GM12878 (cell line): ENCODE measurements around the gene TRAF3IP1. TPM values are rescaled to one million over a fixed set of nuclear protein-coding genes. Genes with fewer than 3 reads are reported as not detected.

ENCODE experiments used
- ATAC-seq: fragments of 200-7000 bp; cut with Tn5 transposase; 3 replicates; pipeline ENCODE4 v1.9.1; 2020; ENCODE audit warnings: mild to moderate bottlenecking, moderate library complexity
- BruUV-seq: library from RNA; stranded (reverse); fragments of 400-500 nt; replicated peaks from 2 replicates; lab custom pipeline; 2021; lab: Mats Ljungman, UMichigan
- CTCF ChIA-PET: fragments of 300-600 bp; sonication (Branson Sonifier 250); formaldehyde crosslinking; extraction: SDS; loops from one replicate; lab custom pipeline; 2021; ENCODE audit warnings: inconsistent platforms; lab: Yijun Ruan, JAX
- POLR2A ChIA-PET: fragments of 350-600 bp; formaldehyde crosslinking; extraction: SDS; loops from one replicate; lab custom pipeline; 2021; ENCODE audit warnings: inconsistent platforms; lab: Charles Lee
- RAD21 ChIA-PET: fragments of 300-600 bp; sonication (Branson Sonifier 250); formaldehyde crosslinking; loops from one replicate; lab custom pipeline; 2023; ENCODE audit warnings: antibody characterized with exemption; ENCODE audit not compliant: unreplicated experiment; lab: Charles Lee
- SMC1A ChIA-PET: fragments of 300-600 bp; sonication (Branson Sonifier 250); formaldehyde crosslinking; loops from one replicate; lab custom pipeline; 2023; ENCODE audit not compliant: unreplicated experiment, uncharacterized antibody; lab: Charles Lee
- DNase-seq: peaks from one replicate; pipeline ENCODE4 v3.0.0-alpha.2; 2011; ENCODE audit warnings: low read depth, low spot score
- FAIRE-seq: peaks from 3 replicates; lab custom pipeline; 2011; peaks lifted over from hg19 to GRCh38; lab: Jason Lieb, UNC
- H2AFZ ChIP-seq: 2 replicates; pipeline ENCODE4 v1.6.0; 2011; ENCODE audit warnings: low read depth, low read length, control low read depth; ENCODE audit not compliant: control insufficient read depth
- H3K27ac ChIP-seq: 2 replicates; pipeline ENCODE4 v1.5.1; 2011; ENCODE audit warnings: control low read depth; ENCODE audit not compliant: control insufficient read depth, insufficient read depth
- H3K27me3 ChIP-seq, 2 experiments: replicated peaks in 1 of 2; 2 replicates each; pipeline versions ENCODE4 v1.6.0 to v1.6.1; 2011; ENCODE audit warnings: low read length in 1 of 2; ENCODE audit not compliant: control insufficient read depth in 2 of 2, insufficient read depth in 2 of 2
- H3K36me3 ChIP-seq, 2 experiments: 2 replicates each; pipeline ENCODE4 v1.5.1; 2011; ENCODE audit warnings: low read length in 1 of 2; ENCODE audit not compliant: control insufficient read depth in 2 of 2, insufficient read depth in 2 of 2
- H3K4me1 ChIP-seq: 2 replicates; pipeline ENCODE4 v1.6.1; 2011; ENCODE audit warnings: mild to moderate bottlenecking, low read length, moderate library complexity, mixed read lengths; ENCODE audit not compliant: control insufficient read depth, insufficient read depth
- H3K4me2 ChIP-seq: 2 replicates; pipeline ENCODE4 v1.6.0; 2011; ENCODE audit warnings: control low read depth; ENCODE audit not compliant: control insufficient read depth, insufficient read depth
- H3K4me3 ChIP-seq: fragments of 200-600 bp; sonication (generic); 2 replicates; pipeline ENCODE4 v1.5.1; 2016
- H3K79me2 ChIP-seq: 2 replicates; pipeline ENCODE4 v1.6.0; 2011; ENCODE audit warnings: low read length; ENCODE audit not compliant: control insufficient read depth, insufficient read depth
- H3K9ac ChIP-seq: 2 replicates; pipeline ENCODE4 v1.8.0; 2011; ENCODE audit warnings: low read length, control low read depth, mixed read lengths; ENCODE audit not compliant: control insufficient read depth, insufficient read depth
- H3K9me3 ChIP-seq: replicated peaks from 3 replicates; pipeline ENCODE4 v1.5.1; 2011; ENCODE audit warnings: mild to moderate bottlenecking, low read length; ENCODE audit not compliant: control insufficient read depth, insufficient read depth
- H4K20me1 ChIP-seq: 2 replicates; pipeline ENCODE4 v1.6.0; 2011; ENCODE audit not compliant: control insufficient read depth, insufficient read depth
- E4F1 ChIP-seq: fragments of 450-650 bp; IDR thresholded peaks from 2 replicates; pipeline ENCODE4 v1.6.1; 2018; ENCODE audit warnings: borderline replicate concordance, mild to moderate bottlenecking; ENCODE audit not compliant: partially characterized antibody
- ELK1 ChIP-seq: IDR thresholded peaks from 2 replicates; pipeline ENCODE4 v1.6.1; 2012; ENCODE audit warnings: low read depth, low read length, improper control_type of control experiment
- FOS ChIP-seq: IDR thresholded peaks from 3 replicates; pipeline ENCODE4 v1.6.1; 2011; ENCODE audit warnings: borderline replicate concordance; ENCODE audit not compliant: insufficient read length; ENCODE audit errors: extremely low read depth
- HCFC1 ChIP-seq: fragments of 150-350 bp; IDR thresholded peaks from 2 replicates; pipeline ENCODE4 v1.6.1; 2014; ENCODE audit warnings: low read length
- KLF5 ChIP-seq: fragments of 450-650 bp; IDR thresholded peaks from 2 replicates; pipeline ENCODE4 v1.6.1; 2014; ENCODE audit warnings: mild to moderate bottlenecking; ENCODE audit not compliant: partially characterized antibody
- MLLT1 ChIP-seq: fragments of 450-650 bp; IDR thresholded peaks from 2 replicates; pipeline ENCODE4 v1.6.1; 2016; ENCODE audit warnings: mild to moderate bottlenecking
- MXI1 ChIP-seq: fragments of 150-350 bp; IDR thresholded peaks from 2 replicates; pipeline ENCODE4 v1.6.1; 2011; ENCODE audit warnings: low read depth, mild to moderate bottlenecking, inconsistent platforms, low read length, improper control_type of control experiment
- TBL1XR1 ChIP-seq: IDR thresholded peaks from 2 replicates; pipeline ENCODE4 v1.6.1; 2012; ENCODE audit warnings: low read depth, low read length, improper control_type of control experiment
- TCF7 ChIP-seq: IDR thresholded peaks from 2 replicates; pipeline ENCODE4 v1.6.1; 2014; ENCODE audit warnings: antibody characterized with exemption, borderline replicate concordance
- ZNF592 ChIP-seq: fragments of 450-650 bp; IDR thresholded peaks from 2 replicates; pipeline ENCODE4 v1.6.1; 2017; ENCODE audit warnings: mild to moderate bottlenecking, moderate library complexity
- WGBS: methylation state at CpG from one replicate; pipeline ENCODE4 v1.1.6; 2016; ENCODE audit warnings: low lambda C conversion rate; ENCODE audit not compliant: insufficient replicate concordance, insufficient coverage; ENCODE audit errors: missing lambda C conversion rate; 5-methylcytosine and 5-hydroxymethylcytosine counted together
- in situ Hi-C: fragments of 300-500 bp; cut with MboI; formaldehyde crosslinking; loops from 9 replicates; pipeline ENCODE4 v1.14.3; 2018; ENCODE audit warnings: mixed read lengths
- intact Hi-C: fragments of 100-400 bp; cut with micrococcal nuclease; formaldehyde crosslinking; loops from one replicate; pipeline ENCODE4 v1.14.2; 2022; ENCODE audit not compliant: unreplicated experiment
- polyA plus RNA-seq, 11 experiments: library from polyadenylated mRNA; depleted of rRNA in 4 of 11; unstranded in 6 of 11; stranded (reverse) in 5 of 11; fragments of >200 nt; fragmentation: Nextera tagmentation in 4 of 11; fragmentation: Illumina TruSeq in 1 of 11; extraction: Ambion mirVana in 4 of 11; extraction: Trizol in 1 of 11; gene quantifications; 1 replicate in 1 of 11; 2 replicates in 10 of 11; pipeline versions ENCODE4 v1.2.1 to v1.2.3, GENCODE V29; 2011 to 2016; ENCODE audit warnings: inconsistent platforms in 2 of 11, missing spikeins in 2 of 11, low read depth in 1 of 11
- total RNA-seq, 4 experiments: library from RNA; depleted of rRNA in 3 of 4; stranded (reverse); fragments of >200 nt in 3 of 4; fragmentation: Illumina TruSeq in 1 of 4; extraction: Trizol in 1 of 4; gene quantifications; 2 replicates each; pipeline versions ENCODE4 v1.2.1 to v1.2.3, GENCODE V29; 2013 to 2021

TRAF3IP1 gene
- total and polyA plus RNA-seq, 10 of the 15 experiments (the other 5 are each of a cell fraction or from before 2014, with no cell fraction given) = 1.6 to 7.5 (median 3.6) TPM

- CTCF ChIA-PET = interaction anchor here (0.8 kb wide), 1 partner anchor 15 kb away, joined by 3 read pairs; no protein-coding TSS in a partner anchor
- intact Hi-C loops = no loop called here
- H3K9ac ChIP-seq = no peak overlapping the region
- 100% methylated on average over 3 of the region's 3 CpGs for WGBS
- H3K36me3 ChIP-seq = no peaks in the 10 kb centered on the region; a peak in 2 of 4 replicates
- in situ Hi-C loops = no loop called here
- no peak overlapping the region for H3K27ac ChIP-seq
- TF ChIP-seq TBL1XR1 (no peak), E4F1 (no peak), TCF7 (no peak), MLLT1 (no peak), FOS (no peak), MXI1 (no peak), ELK1 (no peak), HCFC1 (no peak), ZNF592 (no peak), KLF5 (no peak)
- RAD21 ChIA-PET = no interaction called here
- H3K4me1 ChIP-seq = no peaks in the 10 kb centered on the region
- ATAC-seq (no peak), DNase-seq (no peak), FAIRE-seq (no peak)
- H3K79me2 ChIP-seq = no peaks in the 10 kb centered on the region
- SMC1A ChIA-PET = no interaction called here
- POLR2A ChIA-PET = no interaction called here
- H3K9me3 ChIP-seq = no peaks in the 10 kb centered on the region
- no peak overlapping the region for H3K4me2 ChIP-seq
- no TSS peak for BruUV-seq
- no peak overlapping the region for H3K4me3 ChIP-seq
- no peaks in the 10 kb centered on the region for H4K20me1 ChIP-seq
- no peaks in the 10 kb centered on the region for H3K27me3 ChIP-seq
- no peak overlapping the region for H2AFZ ChIP-seq
Observed at GRCh38 chr2:238327751-238328150, 7.4 kb downstream of the TRAF3IP1 start.
